DOHH2 (cell line): ENCODE results near the gene FTCD.

ENCODE experiments used
- CTCF ChIP-seq: fragments of 200-600 bp; sonication (generic); IDR thresholded peaks from one replicate; pipeline ENCODE4 v1.5.1; 2014; ENCODE audit warnings: antibody characterized with exemption, mild to moderate bottlenecking, low read depth, low read length; ENCODE audit not compliant: poor library complexity, severe bottlenecking
- EZH2phosphoT487 ChIP-seq: fragments of 200-600 bp; sonication (generic); IDR thresholded peaks from 2 replicates; pipeline ENCODE4 v1.6.1; 2017; ENCODE audit warnings: borderline replicate concordance, mild to moderate bottlenecking, antibody characterized with exemption, low read length, moderate library complexity, mixed read lengths

GRCh38 chr21:46104104-46104503 lies 51.3 kb downstream of the FTCD start:
- no peak for TF ChIP-seq CTCF
- TF ChIP-seq EZH2phosphoT487, result no peak
